PC-9 (cell line): ENCODE data around the gene DOK3. TPM values are rescaled to one million over a fixed set of nuclear protein-coding genes. Genes with fewer than 3 reads are reported as not detected.
A peak's percentile ranks its signal among the peaks of the same experiment; 100 is the strongest.

Experiments used
- BruUV-seq: library from RNA; stranded (reverse); fragments of 400-500 nt; replicated peaks from 2 replicates; lab custom pipeline; 2021; lab: Mats Ljungman, UMichigan
- CTCF ChIA-PET: fragments of 300-600 bp; sonication (Branson Sonifier 250); formaldehyde crosslinking; loops from one replicate; lab custom pipeline; 2022; ENCODE audit warnings: antibody characterized with exemption; lab: Charles Lee
- POLR2A ChIA-PET: fragments of 300-600 bp; sonication (Branson Sonifier 250); formaldehyde crosslinking; loops from one replicate; lab custom pipeline; 2022; ENCODE audit warnings: antibody characterized with exemption; ENCODE audit not compliant: unreplicated experiment; lab: Charles Lee
- DNase-seq, 2 experiments: peaks; one replicate each; pipeline versions ENCODE4 v3.0.0 to v3.0.0-alpha.2; 2015 to 2022; ENCODE audit warnings: mixed read lengths in 1 of 2
- H2AFZ ChIP-seq: fragments of 200-600 bp; sonication (generic); 2 replicates; pipeline ENCODE4 v1.8.1; 2017; ENCODE audit warnings: antibody characterized with exemption
- H3F3A ChIP-seq: fragments of 200-600 bp; sonication (generic); 2 replicates; pipeline ENCODE4 v1.8.1; 2017; ENCODE audit warnings: antibody characterized with exemption, mild to moderate bottlenecking, low read depth; ENCODE audit not compliant: insufficient read depth
- H3K27ac ChIP-seq: fragments of 200-600 bp; sonication (generic); 2 replicates; pipeline ENCODE4 v1.6.1; 2016; ENCODE audit warnings: mixed run types
- H3K27me3 ChIP-seq: fragments of 200-600 bp; sonication (generic); 2 replicates; pipeline ENCODE4 v1.6.1; 2016; ENCODE audit warnings: low read depth, mixed run types; ENCODE audit not compliant: insufficient read depth
- H3K36me3 ChIP-seq: fragments of 200-600 bp; sonication (generic); 2 replicates; pipeline ENCODE4 v1.6.1; 2016; ENCODE audit warnings: low read depth, mixed run types
- H3K4me1 ChIP-seq: fragments of 200-600 bp; sonication (generic); replicated peaks from 2 replicates; pipeline ENCODE4 v1.6.1; 2016; ENCODE audit warnings: mixed run types; ENCODE audit not compliant: insufficient read depth
- H3K4me2 ChIP-seq: fragments of 200-600 bp; sonication (generic); 2 replicates; pipeline ENCODE4 v1.6.1; 2017; ENCODE audit warnings: mixed run types
- H3K4me3 ChIP-seq: fragments of 200-600 bp; sonication (generic); 2 replicates; pipeline ENCODE4 v1.6.1; 2016; ENCODE audit warnings: mixed run types
- H3K79me2 ChIP-seq: fragments of 200-600 bp; sonication (generic); 2 replicates; pipeline ENCODE4 v1.6.1; 2017; ENCODE audit warnings: low read depth, mixed run types
- H3K9me2 ChIP-seq: fragments of 200-600 bp; sonication (generic); 2 replicates; pipeline ENCODE4 v1.8.1; 2017; ENCODE audit warnings: mild to moderate bottlenecking; ENCODE audit not compliant: insufficient read depth
- H3K9me3 ChIP-seq: fragments of 200-600 bp; sonication (generic); 2 replicates; pipeline ENCODE4 v1.8.1; 2016; ENCODE audit warnings: low read depth; ENCODE audit not compliant: insufficient read depth
- H4K20me1 ChIP-seq: fragments of 200-600 bp; sonication (generic); 2 replicates; pipeline ENCODE4 v1.8.1; 2017; ENCODE audit not compliant: insufficient read depth
- CTCF ChIP-seq: fragments of 200-600 bp; sonication (generic); conservative IDR thresholded peaks from 2 replicates; pipeline ENCODE4 v1.6.1; 2017; ENCODE audit warnings: mixed run types, antibody characterized with exemption, mild to moderate bottlenecking, moderate library complexity
- EZH2 ChIP-seq: fragments of 200-600 bp; sonication (generic); IDR thresholded peaks from 2 replicates; pipeline ENCODE4 v1.8.0; 2017; ENCODE audit warnings: antibody characterized with exemption, low read depth
- intact Hi-C: fragments of 100-400 bp; cut with micrococcal nuclease; formaldehyde crosslinking; loops from one replicate; pipeline ENCODE4 v1.10.0; 2022; ENCODE audit not compliant: unreplicated experiment
- total RNA-seq: library from RNA; stranded (reverse); gene quantifications from 2 replicates; pipeline ENCODE4 v1.2.3, GENCODE V29; 2021

The DOK3 gene
- total RNA-seq, 1 experiment from 2014 or later = 12.2 TPM

- Histone ChIP-seq H3K4me2 (no peak overlapping the region), H3K9me2 (no peaks in the 10 kb centered on the region), H3K27me3 (no peaks in the 10 kb centered on the region), H3K36me3 (no peaks in the 10 kb centered on the region), H4K20me1 (no peaks in the 10 kb centered on the region), H3F3A (peaks cover 59% of the 10 kb centered on the region), H3K27ac (no peak overlapping the region), H3K4me1 (no peaks in the 10 kb centered on the region), H2AFZ (no peak overlapping the region), H3K9me3 (no peaks in the 10 kb centered on the region), H3K4me3 (no peak overlapping the region), H3K79me2 (no peaks in the 10 kb centered on the region)
- ChIA-PET CTCF (interaction anchor here (0.5 to 1.1 kb wide), 3 partner anchors 20 to 69 kb away, joined by 3 to 4 read pairs (median 4); no protein-coding TSS in a partner anchor), POLR2A (interaction anchor here (0.6 kb wide), 2 partner anchors 17 to 656 kb away, joined by 3 read pairs; no protein-coding TSS in a partner anchor)
- intact Hi-C loops = no loop called here
- peak in 1 of 2 experiments; percentile 33 for DNase-seq
- no peak for TF ChIP-seq EZH2
- TF ChIP-seq CTCF = no peak
- BruUV-seq = no TSS peak
Measured at GRCh38 chr5:177477701-177478477, 31.7 kb downstream of the DOK3 start.

DNA sequence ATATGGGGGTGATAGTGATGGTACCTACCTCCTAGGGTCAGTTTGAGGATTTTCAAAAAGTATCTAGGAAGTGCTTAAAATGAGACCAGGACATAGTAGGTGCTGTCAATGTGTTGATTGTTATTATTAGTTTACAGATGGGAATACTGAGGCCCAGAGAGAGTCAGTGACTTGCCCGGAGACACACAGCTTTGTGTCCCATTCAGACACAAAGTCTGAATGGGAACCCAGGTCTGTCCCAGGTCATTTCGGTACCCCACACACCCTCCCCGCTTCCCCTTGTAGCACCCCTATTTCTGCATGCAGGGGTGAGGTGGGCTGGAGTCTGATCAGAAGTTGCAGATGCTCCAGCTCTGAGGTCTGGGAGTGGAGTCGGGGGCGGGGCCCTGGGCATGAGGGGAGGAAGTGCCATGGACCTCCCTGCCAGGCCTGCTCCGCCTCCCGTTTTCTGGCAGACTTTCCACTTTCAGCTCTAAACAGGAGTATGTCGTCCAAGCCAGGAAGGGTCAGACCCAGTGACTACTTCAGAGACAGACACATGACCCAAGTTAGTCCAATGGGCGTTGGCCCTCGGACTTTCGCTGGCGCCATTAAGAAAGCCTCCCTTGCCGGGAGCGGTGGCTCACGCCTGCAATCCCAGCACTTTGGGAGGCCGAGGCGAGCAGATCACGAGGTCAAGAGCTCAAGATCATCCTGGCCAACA, 32.9 kb downstream of the DOK3 start:
- intact Hi-C loops = no loop called here
- H3K4me3 ChIP-seq = no peak overlapping the region
- H3K27ac ChIP-seq = no peak overlapping the region
- H2AFZ ChIP-seq = no peak overlapping the region
- peaks cover 51% of the 10 kb centered on the region for H3F3A ChIP-seq
- no peaks in the 10 kb centered on the region; the same call in 1 of the 2 replicates for H4K20me1 ChIP-seq
- H3K36me3 ChIP-seq = no peaks in the 10 kb centered on the region
- CTCF ChIA-PET = interaction anchor here (0.5 to 1.1 kb wide), 2 partner anchors 19 kb away, joined by 3 to 4 read pairs; no protein-coding TSS in a partner anchor
- peak in 1 of 2 experiments; percentile 18 for DNase-seq
- BruUV-seq = no TSS peak
- H3K9me2 ChIP-seq = no peaks in the 10 kb centered on the region
- no peaks in the 10 kb centered on the region for H3K27me3 ChIP-seq
- H3K4me2 ChIP-seq = no peak overlapping the region
- POLR2A ChIA-PET = interaction anchor here (0.5 to 0.7 kb wide), 2 partner anchors 14 to 21 kb away, joined by 4 to 6 read pairs; partner anchors contain the start of gene PDLIM7
- H3K9me3 ChIP-seq = no peaks in the 10 kb centered on the region
- TF ChIP-seq CTCF (no peak), EZH2 (no peak)
- H3K4me1 ChIP-seq = peaks cover 9% of the 10 kb centered on the region
- H3K79me2 ChIP-seq = peaks cover 9% of the 10 kb centered on the region; the same call in 1 of the 2 replicates
